ENCODE measurements around the gene MYRIP.
"Not testable (repeated sequence)": the region's sequence is repeated elsewhere in the genome, so short reads cannot be mapped to it uniquely, and the experiment has no call there.

MYRIP gene

DNA sequence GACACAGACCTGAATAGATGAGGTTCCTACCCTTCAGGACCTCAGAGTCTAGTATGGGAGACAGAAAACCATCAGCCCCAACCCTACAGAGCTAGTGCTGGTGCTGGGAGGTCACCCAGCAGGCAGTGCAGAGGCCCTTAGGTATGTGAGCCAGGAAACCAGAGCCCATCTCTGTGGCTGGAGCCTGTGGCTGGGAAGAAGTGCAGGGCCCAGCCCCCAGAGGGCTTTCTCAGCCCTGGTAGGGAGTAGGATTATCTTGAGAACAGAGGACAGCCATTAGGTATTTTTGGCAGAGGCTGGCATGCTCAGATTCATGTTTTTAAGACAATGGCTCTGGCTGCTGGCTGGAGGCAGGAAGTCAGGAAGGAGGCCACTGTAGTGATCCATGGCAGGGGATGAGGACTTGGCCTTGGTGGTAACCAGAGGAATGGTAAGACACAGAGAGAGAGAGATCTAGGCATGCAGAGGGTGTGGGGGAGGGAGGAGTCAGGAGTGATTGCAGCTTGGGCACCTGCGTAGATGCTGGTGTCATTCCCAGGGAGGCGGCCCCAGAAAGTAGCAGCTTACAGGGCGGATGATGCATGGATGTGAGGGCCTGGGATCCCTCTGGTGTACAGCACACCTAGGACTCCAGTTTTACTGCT lies 279.2 kb downstream of the MYRIP start:
- no peak for DNase-seq

GRCh38 chr3:40096661-40097111 lies 287.3 kb downstream of the MYRIP start:
- DNase-seq, result no peak

GRCh38 chr3:40097131-40098117 lies 288.0 kb downstream of the MYRIP start:
- DNase-seq, result no peak

- no peak for DNase-seq
Observed at GRCh38 chr3:40098261-40098759, 288.9 kb downstream of the MYRIP start.

GRCh38 chr3:40099871-40100270 lies 290.5 kb downstream of the MYRIP start:
- no peak for DNase-seq

DNA sequence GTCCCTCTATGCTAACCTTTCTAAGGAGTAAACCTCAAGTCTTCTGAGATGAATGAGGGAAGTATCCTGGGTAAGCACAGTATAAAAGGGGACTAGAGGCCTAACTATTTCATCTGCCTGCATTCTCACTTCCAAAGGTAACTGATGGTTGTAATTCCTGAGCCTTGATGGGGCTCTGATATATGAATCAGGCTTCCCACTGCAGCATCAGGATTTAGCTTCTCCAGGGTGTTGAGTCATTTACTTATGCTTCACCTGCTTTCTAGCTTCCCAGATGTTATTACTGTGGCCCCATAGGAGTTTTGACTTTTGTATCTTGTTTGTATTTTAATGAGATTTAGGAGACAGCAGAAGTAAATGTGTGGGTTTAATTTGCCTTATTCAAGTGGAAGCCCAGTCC lies 292.8 kb downstream of the MYRIP start:
- DNase-seq, result no peak

DNA sequence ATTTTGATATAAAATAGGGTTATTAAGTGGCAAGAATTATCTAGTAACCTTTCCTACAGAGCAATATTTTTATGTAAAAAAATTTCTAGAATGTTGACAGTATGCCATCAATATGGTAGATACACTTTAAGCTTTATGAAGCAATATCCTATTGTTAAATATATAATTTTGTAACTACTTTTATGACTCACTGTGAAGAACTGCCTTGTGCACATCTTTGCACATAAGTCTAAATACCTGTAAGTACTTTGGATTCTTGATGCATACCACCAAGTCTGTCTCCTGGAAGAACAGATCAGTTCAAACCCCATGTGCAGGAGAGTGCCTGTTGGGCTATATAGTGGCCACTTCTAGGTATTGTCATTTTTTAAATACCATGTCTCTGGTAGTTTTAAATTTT lies 294.4 kb downstream of the MYRIP start:
- DNase-seq, result no peak

DNA sequence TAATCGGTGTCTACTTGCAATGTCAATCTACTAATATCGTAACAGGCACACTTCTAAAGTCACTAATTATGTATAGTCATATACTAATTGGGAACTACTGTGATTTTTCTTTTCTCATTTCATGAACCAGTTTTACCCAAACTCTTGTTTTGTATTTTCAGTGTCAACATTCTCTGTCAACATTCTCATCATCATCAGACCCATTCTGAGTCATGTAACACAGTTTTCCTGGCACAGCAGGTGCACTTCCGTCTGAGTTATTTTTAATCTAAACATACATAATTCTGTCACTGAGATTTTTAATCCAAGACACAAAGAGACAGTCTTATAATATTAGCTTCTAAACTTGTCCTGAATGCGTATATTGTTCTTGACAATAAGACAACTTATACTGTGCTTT lies 295.0 kb downstream of the MYRIP start:
- no peak for DNase-seq

- no peak for DNase-seq
Observed at GRCh38 chr3:40108643-40109042, 299.2 kb downstream of the MYRIP start.

GRCh38 chr3:40109641-40110490 lies 300.5 kb downstream of the MYRIP start:
- DNase-seq, result no peak

GRCh38 chr3:40116478-40117177 lies 307.2 kb downstream of the MYRIP start:
- DNase-seq, result no peak

DNA sequence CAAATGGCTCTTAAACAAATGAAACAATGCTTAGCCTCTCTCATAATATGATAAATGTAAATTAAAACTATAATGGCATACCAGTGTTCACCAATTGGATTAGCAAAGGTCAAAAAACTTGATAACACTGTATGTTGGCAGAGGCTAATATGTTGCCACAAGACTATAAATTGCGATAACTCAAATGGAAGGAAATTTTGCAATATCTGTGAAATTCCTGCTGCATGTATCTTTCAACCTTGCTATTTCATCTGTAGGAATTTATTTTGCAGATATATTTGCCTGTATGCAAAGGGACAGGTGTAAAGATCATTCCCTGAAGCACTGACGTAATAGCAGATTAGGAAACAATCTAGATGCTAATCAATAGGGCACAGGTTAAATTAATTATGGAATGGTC lies 308.7 kb downstream of the MYRIP start:
- no peak for DNase-seq

DNA sequence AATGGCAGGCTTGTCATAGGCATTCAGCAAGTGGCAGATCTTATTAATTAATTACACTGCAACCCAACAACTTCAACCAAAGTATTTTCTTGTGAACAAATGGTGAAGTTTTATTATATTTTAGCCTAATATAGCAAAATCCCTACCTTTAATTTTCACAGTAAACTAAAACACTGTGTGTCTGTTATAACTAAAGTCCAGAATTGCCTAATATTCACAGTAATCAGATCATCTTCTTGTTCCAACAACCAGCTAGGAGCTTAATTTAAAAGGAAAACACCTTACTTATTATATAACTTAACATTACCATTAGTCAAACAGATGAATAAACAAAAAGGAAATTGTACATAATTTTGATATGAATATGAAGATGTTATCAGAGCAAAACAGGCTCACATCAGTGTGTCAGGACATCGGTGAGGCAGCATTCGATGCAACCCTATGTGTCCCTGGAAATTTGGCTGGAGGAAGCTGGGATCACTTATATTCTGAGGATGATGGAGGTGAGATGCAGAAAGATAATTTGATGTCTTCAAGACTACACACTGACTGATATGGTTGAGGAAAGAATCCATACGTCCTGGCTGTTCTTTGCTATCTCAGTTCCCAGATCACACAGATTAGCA lies 310.8 kb downstream of the MYRIP start:
- DNase-seq, result no peak

DNA sequence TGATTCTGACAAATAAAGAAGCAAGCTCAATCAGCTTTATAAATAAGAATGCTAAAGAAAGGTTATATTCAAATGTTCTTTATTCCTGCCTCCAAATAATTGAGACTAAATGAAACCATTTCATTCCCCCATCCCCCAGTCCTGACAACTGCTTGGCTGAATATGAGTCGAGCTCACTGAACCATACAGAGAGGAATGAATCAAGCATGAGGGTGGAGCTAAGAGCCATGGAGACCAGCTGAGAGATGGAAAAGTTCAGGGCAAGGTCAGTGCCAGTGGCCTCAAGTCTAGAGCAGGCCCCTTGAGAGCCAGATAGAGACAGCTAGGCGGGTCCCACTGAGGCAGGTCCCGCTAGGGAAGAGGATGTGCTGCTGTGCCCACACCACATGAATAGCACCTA lies 311.4 kb downstream of the MYRIP start:
- no peak for DNase-seq

DNA sequence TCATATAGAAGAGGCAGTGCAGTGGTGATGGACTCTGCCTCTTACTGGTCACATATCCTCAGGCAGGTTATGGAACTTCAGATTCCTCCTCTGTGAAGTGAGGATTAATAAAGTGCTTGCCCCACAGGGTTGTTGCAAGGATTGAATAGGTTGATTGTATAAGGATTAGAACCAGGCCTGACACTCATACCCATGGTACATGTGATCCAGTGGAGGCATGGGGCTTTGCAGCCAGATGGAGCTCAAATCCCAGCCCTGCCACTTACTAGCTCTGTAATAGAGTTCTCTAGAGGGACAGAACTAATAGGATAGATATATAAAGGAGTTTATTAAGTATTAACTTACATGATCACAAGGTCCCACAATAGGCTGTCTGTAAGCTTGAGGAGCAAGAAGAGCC lies 315.5 kb downstream of the MYRIP start:
- DNase-seq, result no peak

DNA sequence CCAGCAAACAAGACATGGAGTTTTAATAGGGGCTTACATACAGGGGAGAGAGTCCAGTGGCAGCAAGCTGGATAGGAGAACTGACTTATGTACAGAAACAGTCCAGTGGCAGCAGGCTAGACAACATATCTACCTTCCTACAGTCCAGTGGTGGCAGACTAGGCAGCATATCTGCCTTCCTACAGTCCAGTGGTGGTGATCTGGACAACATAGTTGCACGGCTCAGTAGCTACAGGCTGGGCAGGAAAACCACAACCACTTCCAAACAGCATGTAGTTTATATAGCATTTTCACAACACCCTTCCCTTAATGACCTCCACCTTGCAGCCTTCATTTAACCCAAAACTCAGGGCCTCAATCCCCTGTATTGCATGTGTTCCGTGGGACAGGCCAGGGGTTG lies 318.8 kb downstream of the MYRIP start:
- DNase-seq, result no peak

GRCh38 chr3:40129510-40129909 lies 320.1 kb downstream of the MYRIP start:
- no peak for DNase-seq

DNA sequence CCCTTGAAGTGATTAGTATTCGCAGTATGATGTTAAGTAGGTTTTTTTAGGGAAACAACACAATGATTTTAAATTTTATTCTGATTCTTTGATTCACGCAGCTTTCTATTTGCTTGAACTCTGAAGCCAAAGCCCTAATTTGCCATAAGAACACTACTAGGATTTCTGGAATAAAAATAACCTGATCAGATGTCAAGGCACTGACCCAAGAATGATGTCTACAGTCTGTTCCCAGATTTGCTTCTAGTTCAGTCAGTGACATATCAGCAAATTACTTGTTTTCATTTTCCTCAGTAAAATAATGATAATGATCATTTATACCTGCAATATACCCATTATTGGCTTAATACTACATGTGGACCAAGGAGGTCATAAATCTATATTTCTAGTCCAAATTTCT lies 320.6 kb downstream of the MYRIP start:
- no peak for DNase-seq

DNA sequence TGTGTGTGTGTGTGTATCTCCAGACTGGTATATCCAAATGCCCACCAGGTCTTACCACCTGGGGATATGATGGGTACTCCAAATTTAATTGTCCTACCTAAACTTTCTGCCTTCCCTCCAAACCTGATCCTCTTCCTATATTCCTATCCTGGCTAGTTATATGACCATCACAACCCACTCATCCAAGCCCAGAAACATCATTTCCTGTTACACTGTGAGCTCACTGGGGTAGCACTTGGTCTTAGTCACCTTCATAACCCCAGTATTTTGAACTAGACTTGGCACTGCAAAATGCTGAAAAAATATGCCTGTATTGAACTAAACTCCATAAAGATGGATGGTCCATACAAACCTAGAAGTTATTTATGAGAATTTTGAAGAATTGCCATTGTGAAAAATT lies 321.3 kb downstream of the MYRIP start:
- DNase-seq, result no peak

DNA sequence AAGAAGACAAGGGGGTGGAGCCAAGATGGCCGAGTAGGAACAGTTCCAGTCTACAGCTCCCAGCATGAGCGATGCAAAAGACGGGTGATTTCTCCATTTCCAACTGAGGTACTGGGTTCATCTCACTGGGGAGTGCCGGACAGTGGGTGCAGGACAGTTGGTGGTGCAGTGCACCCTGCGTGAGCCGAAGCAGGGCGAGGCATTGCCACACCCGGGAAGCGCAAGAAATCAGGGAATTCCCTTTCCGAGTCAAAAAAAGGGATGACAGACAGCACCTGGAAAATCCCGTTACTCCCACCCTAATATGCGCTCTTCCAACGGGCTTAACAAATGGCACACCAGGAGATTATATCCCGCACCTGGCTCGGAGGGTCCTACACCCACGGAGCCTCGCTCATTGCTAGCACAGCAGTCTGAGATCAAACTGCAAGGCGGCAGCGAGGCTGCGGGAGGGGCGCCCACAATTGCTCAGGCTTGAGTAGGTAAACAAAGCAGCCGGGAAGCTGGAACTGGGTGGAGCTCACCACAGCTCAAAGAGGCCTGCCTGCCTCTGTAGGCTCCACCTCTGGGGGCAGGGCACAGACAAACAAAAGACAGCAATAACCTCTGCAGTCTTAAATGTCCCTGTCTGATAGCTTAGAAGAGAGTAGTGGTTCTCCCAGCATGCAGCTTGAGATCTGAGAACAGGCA lies 324.6 kb downstream of the MYRIP start:
- DNase-seq, result not testable (repeated sequence)

- DNase-seq, result no peak
Observed at GRCh38 chr3:40137591-40138295, 328.3 kb downstream of the MYRIP start.
